ENCODE measurements around the gene ALDH4A1. TPM values are rescaled to one million over a fixed set of nuclear protein-coding genes. Genes with fewer than 3 reads are reported as not detected.

Gene ALDH4A1, protein sequence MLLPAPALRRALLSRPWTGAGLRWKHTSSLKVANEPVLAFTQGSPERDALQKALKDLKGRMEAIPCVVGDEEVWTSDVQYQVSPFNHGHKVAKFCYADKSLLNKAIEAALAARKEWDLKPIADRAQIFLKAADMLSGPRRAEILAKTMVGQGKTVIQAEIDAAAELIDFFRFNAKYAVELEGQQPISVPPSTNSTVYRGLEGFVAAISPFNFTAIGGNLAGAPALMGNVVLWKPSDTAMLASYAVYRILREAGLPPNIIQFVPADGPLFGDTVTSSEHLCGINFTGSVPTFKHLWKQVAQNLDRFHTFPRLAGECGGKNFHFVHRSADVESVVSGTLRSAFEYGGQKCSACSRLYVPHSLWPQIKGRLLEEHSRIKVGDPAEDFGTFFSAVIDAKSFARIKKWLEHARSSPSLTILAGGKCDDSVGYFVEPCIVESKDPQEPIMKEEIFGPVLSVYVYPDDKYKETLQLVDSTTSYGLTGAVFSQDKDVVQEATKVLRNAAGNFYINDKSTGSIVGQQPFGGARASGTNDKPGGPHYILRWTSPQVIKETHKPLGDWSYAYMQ
- 12.1 and 12.5 TPM in 2 replicates for total RNA-seq

DNA sequence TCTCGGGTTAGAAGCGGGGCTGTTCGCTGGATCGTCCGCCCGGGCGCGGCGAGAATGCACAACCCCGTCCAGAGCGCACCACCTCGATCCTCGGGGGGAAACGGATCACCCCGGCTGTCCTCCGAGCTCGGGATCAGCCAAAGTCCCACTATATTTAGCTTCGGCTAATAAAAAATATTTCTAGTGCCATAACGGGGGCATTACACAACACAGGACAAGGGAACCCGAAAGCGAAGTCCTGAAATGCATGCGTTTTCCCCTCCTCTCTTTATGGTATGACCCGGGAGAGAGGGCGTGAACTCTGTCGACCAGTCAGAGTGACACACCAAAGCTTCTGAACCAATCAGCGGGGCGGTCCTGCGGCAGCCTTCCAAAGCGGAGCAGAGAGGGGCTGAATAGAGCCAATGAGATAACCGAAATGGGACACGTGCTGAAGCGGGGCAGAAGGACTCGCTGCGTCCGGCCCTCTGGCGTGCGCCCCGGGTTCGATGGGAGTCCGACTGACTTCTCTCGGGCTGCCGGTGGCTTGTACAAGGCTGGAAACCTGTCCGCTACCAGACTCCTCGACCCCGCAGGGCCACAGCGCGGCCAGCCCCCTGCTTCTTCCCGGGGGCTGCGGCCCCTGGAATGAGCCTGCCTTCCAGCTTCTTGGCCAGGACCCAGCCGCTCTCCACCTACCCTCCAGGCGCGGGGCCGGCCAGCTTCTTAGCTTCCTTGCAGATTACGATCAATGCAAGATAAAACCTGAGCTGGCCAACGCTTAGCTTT, at the start of gene ALDH4A1:
TSS of gene ALDH4A1 (minus strand) at position 33 of the 768 bp plus-strand sequence. CDS start at position 1, 32 bp downstream.

GRCh38 chr1:18859560-18859959, 42.8 kb downstream of the ALDH4A1 start, which contains the start of gene TAS1R2:
Gene TAS1R2 (minus strand): TSS chr1:18859660. CDS start chr1:18859660, 0 bp downstream.

Other genes with a start within 250 kb of the ALDH4A1 start
- gene TAS1R2, start 42.9 kb downstream of the ALDH4A1 start, total RNA-seq: not detected in 2 replicates
- 8.2 and 18.2 TPM in 2 replicates for gene IFFO2, start 54.1 kb upstream of the ALDH4A1 start, total RNA-seq